K562 (cell line): Measurements from ENCODE around the gene ST6GALNAC3. TPM values are rescaled to one million over a fixed set of nuclear protein-coding genes. Genes with fewer than 3 reads are reported as not detected.
"Not testable (repeated sequence)": the region's sequence is repeated elsewhere in the genome, so short reads cannot be mapped to it uniquely, and the experiment has no call there.

ENCODE experiments used
- ATAC-seq: fragments of 200-7000 bp; cut with Tn5 transposase; 3 replicates; pipeline ENCODE4 v1.9.1; 2020; ENCODE audit warnings: moderate library complexity
- BruUV-seq: library from RNA; stranded (reverse); fragments of 400-500 nt; replicated peaks from 2 replicates; lab custom pipeline; 2021; lab: Mats Ljungman, UMichigan
- CTCF ChIA-PET: fragments of 300-600 bp; formaldehyde crosslinking; extraction: SDS; loops from one replicate; lab custom pipeline; 2021; ENCODE audit warnings: low intra/inter-chr PET ratio; lab: Yijun Ruan, JAX
- POLR2A ChIA-PET: fragments of 300-600, 350-650 bp; sonication (Branson Sonifier 250); formaldehyde crosslinking; extraction: SDS; loops from one replicate; lab custom pipeline; 2021; ENCODE audit warnings: antibody characterized with exemption, inconsistent platforms; lab: Yijun Ruan, JAX
- DNase-seq, 4 experiments: peaks; one replicate each; pipeline versions ENCODE4 v3.0.0 to v3.0.0-alpha.2; 2011 to 2018; ENCODE audit warnings: low spot score in 3 of 4, mixed read lengths in 3 of 4; ENCODE audit errors: extremely low read depth in 1 of 4
- FAIRE-seq: peaks from 2 replicates; lab custom pipeline; 2011; peaks lifted over from hg19 to GRCh38; lab: Jason Lieb, UNC
- H2AFZ ChIP-seq: 2 replicates; pipeline ENCODE4 v1.6.0; 2011; ENCODE audit warnings: low read depth, low read length, control low read depth, inconsistent platforms
- H3K27ac ChIP-seq: fragments of 200-600 bp; 3 replicates; pipeline ENCODE4 v1.8.0; 2011; ENCODE audit warnings: low read depth, mild to moderate bottlenecking, control low read depth, inconsistent platforms, low read length, moderate library complexity, mixed read lengths; ENCODE audit errors: extremely low read depth
- H3K27me3 ChIP-seq, 2 experiments: fragments of 300-600 bp in 1 of 2; 2 replicates in 1 of 2; 3 replicates in 1 of 2; pipeline versions ENCODE4 v1.6.0 to v1.8.0; 2011; ENCODE audit warnings: inconsistent platforms in 2 of 2, low read length in 2 of 2, mild to moderate bottlenecking in 1 of 2, mixed read lengths in 1 of 2, moderate library complexity in 1 of 2; ENCODE audit not compliant: control insufficient read depth in 2 of 2, insufficient read depth in 2 of 2
- H3K36me3 ChIP-seq: fragments of 300-600 bp; 3 replicates; pipeline ENCODE4 v1.8.0; 2011; ENCODE audit warnings: mild to moderate bottlenecking, low read length, inconsistent platforms; ENCODE audit not compliant: control insufficient read depth, insufficient read depth
- H3K4me1 ChIP-seq, 2 experiments: fragments of 200-600 bp in 1 of 2; replicated peaks in 1 of 2; 2 replicates in 1 of 2; 3 replicates in 1 of 2; pipeline versions ENCODE4 v1.5.1 to v1.8.0; 2011; ENCODE audit warnings: inconsistent platforms in 2 of 2, low read length in 2 of 2, mild to moderate bottlenecking in 1 of 2, mixed read lengths in 1 of 2, moderate library complexity in 1 of 2; ENCODE audit not compliant: control insufficient read depth in 2 of 2, insufficient read depth in 2 of 2
- H3K4me2 ChIP-seq: 2 replicates; pipeline ENCODE4 v1.6.1; 2011; ENCODE audit warnings: low read length, control low read depth, inconsistent platforms, mixed read lengths; ENCODE audit not compliant: insufficient read depth
- H3K4me3 ChIP-seq: fragments of 200-600 bp; sonication (generic), shearing (Covaris generic); 2 replicates; pipeline ENCODE4 v1.5.1; 2016; ENCODE audit warnings: control low read depth, inconsistent platforms
- H3K79me2 ChIP-seq: fragments of 200-600 bp; 3 replicates; pipeline ENCODE4 v1.8.0; 2011; ENCODE audit warnings: low read length, inconsistent platforms; ENCODE audit not compliant: control insufficient read depth, insufficient read depth
- H3K9ac ChIP-seq, 2 experiments: 2 replicates each; pipeline versions ENCODE4 v1.6.0 to v1.6.1; 2011; ENCODE audit warnings: low read depth in 2 of 2, low read length in 2 of 2, control low read depth in 1 of 2, inconsistent platforms in 1 of 2, mild to moderate bottlenecking in 1 of 2, mixed read lengths in 1 of 2; ENCODE audit not compliant: insufficient read depth in 1 of 2
- H3K9me1 ChIP-seq: one replicate; pipeline ENCODE4 v1.6.0; 2011; ENCODE audit warnings: inconsistent platforms, mild to moderate bottlenecking, low read length, moderate library complexity; ENCODE audit not compliant: control insufficient read depth, insufficient read depth
- H3K9me3 ChIP-seq: replicated peaks from 2 replicates; pipeline ENCODE4 v1.5.1; 2011; ENCODE audit warnings: low read depth, low read length, inconsistent platforms; ENCODE audit not compliant: control insufficient read depth, insufficient read depth
- H4K20me1 ChIP-seq: replicated peaks from 2 replicates; pipeline ENCODE4 v1.6.1; 2011; ENCODE audit warnings: low read length, inconsistent platforms, mixed read lengths; ENCODE audit not compliant: control insufficient read depth, insufficient read depth
- ETS1 ChIP-seq: conservative IDR thresholded peaks from 2 replicates; pipeline ENCODE4 v1.6.1; 2011; ENCODE audit warnings: low read depth, mild to moderate bottlenecking, low read length; ENCODE audit not compliant: control insufficient read depth
- NFIC ChIP-seq: fragments of 450-650 bp; IDR thresholded peaks from 2 replicates; pipeline ENCODE4 v1.6.1; 2017; ENCODE audit warnings: mild to moderate bottlenecking, inconsistent platforms
- RBM15 ChIP-seq: fragments of 200-400 bp; formaldehyde crosslinking; IDR thresholded peaks from 2 replicates; pipeline ENCODE4 v1.6.1; 2018; ENCODE audit warnings: mild to moderate bottlenecking, low read length, moderate library complexity; ENCODE audit not compliant: insufficient read depth
- SMARCC2 ChIP-seq: fragments of 450-650 bp; IDR thresholded peaks from 2 replicates; pipeline ENCODE4 v1.6.1; 2017; ENCODE audit warnings: antibody characterized with exemption, moderate library complexity, mild to moderate bottlenecking, low read depth
- ZBTB2 ChIP-seq: fragments of 450-650 bp; IDR thresholded peaks from 2 replicates; pipeline ENCODE4 v1.6.1; 2016; ENCODE audit warnings: antibody characterized with exemption
- ZBTB43 ChIP-seq: sonication (generic); formaldehyde crosslinking; IDR thresholded peaks from 2 replicates; pipeline ENCODE4 v1.8.0; 2023; ENCODE audit warnings: mild to moderate bottlenecking, missing genetic modification reagents
- ZNF134 ChIP-seq: fragments of 250-450 bp; sonication (Bioruptor Pico); conservative IDR thresholded peaks from 2 replicates; pipeline ENCODE4 v1.4.0; 2020
- ZSCAN32 ChIP-seq: fragments of 450-650 bp; formaldehyde crosslinking; IDR thresholded peaks from 2 replicates; pipeline ENCODE4 v1.4.0; 2020; ENCODE audit warnings: mild to moderate bottlenecking, moderate library complexity
- WGBS: fragments of 100-300 bp; shearing (Covaris generic); methylation state at CpG from one replicate; pipeline ENCODE4 v1.1.6; 2016; ENCODE audit warnings: low coverage, mixed read lengths; ENCODE audit not compliant: insufficient coverage; ENCODE audit errors: missing lambda C conversion rate; 5-methylcytosine and 5-hydroxymethylcytosine counted together
- in situ Hi-C: fragments of 300-500 bp; cut with MboI; formaldehyde crosslinking; loops from 4 replicates; pipeline ENCODE4 v1.15.0; 2018; ENCODE audit warnings: inconsistent platforms, mixed read lengths
- intact Hi-C: fragments of 100-400 bp; cut with micrococcal nuclease; formaldehyde crosslinking; loops from 2 replicates; pipeline ENCODE4 v1.14.2; 2022
- polyA plus RNA-seq, 8 experiments: library from polyadenylated mRNA; depleted of rRNA in 4 of 8; stranded (reverse) in 5 of 8; unstranded in 3 of 8; fragments of >200 nt; fragmentation: Nextera tagmentation in 2 of 8; fragmentation: Illumina TruSeq in 1 of 8; extraction: Ambion mirVana in 2 of 8; extraction: Trizol in 1 of 8; gene quantifications; 2 replicates each; pipeline versions ENCODE4 v1.2.1 to v1.2.3, GENCODE V29; 2011 to 2014; ENCODE audit warnings: inconsistent platforms in 1 of 8, missing spikeins in 1 of 8
- total RNA-seq, 7 experiments: library from RNA; depleted of rRNA in 6 of 7; stranded (reverse); fragments of >200 nt in 6 of 7; fragmentation: Illumina TruSeq in 2 of 7; extraction: Trizol in 2 of 7; gene quantifications; 2 replicates each; pipeline versions ENCODE4 v1.2.1 to v1.2.3, GENCODE V29; 2011 to 2021; ENCODE audit warnings: low replicate concordance in 1 of 7

ST6GALNAC3 gene
- total and polyA plus RNA-seq, 9 of the 15 experiments (the other 6 are each of a cell fraction or from before 2014, with no cell fraction given) = 0.04 to 0.29 (median 0.18) TPM; not detected in 6

GRCh38 chr1:76110666-76111065 is 36.1 kb downstream of the ST6GALNAC3 start:
- Histone ChIP-seq H3K27me3 (no peaks in the 10 kb centered on the region), H2AFZ (no peak overlapping the region), H3K9me3 (no peaks in the 10 kb centered on the region), H3K4me1 (no peaks in the 10 kb centered on the region), H3K4me3 (no peak overlapping the region), H3K27ac (no peak overlapping the region), H3K36me3 (no peaks in the 10 kb centered on the region), H4K20me1 (no peaks in the 10 kb centered on the region), H3K9me1 (no peaks in the 10 kb centered on the region), H3K4me2 (no peak overlapping the region), H3K9ac (no peak overlapping the region), H3K79me2 (no peaks in the 10 kb centered on the region)
- CTCF ChIA-PET = no interaction called here
- FAIRE-seq (no peak), ATAC-seq (no peak), DNase-seq (no peak)
- TF ChIP-seq RBM15 (no peak), ZBTB43 (CRISPR knock-in tag) (no peak), ZSCAN32 (no peak), ZNF134 (CRISPR knock-in tag) (no peak), SMARCC2 (no peak), NFIC (no peak), ZBTB2 (no peak), ETS1 (no peak)
- 0% methylated on average over 1 of the region's 1 CpG for WGBS
- POLR2A ChIA-PET = no interaction called here
- no TSS peak for BruUV-seq
- in situ Hi-C loops (no loop called here), intact Hi-C loops (no loop called here)

GRCh38 chr1:76112321-76112720 is 37.8 kb downstream of the ST6GALNAC3 start:
- CTCF ChIA-PET, H3K4me1 ChIP-seq, ATAC-seq, H3K79me2 ChIP-seq, FAIRE-seq, H3K27me3 ChIP-seq, H3K9me3 ChIP-seq, H3K9ac ChIP-seq, H2AFZ ChIP-seq, H4K20me1 ChIP-seq, H3K9me1 ChIP-seq, POLR2A ChIA-PET, H3K27ac ChIP-seq, in situ Hi-C loops, H3K4me2 ChIP-seq, intact Hi-C loops, BruUV-seq, H3K4me3 ChIP-seq, H3K36me3 ChIP-seq, DNase-seq: not testable (repeated sequence)
- no CpG with 5 or more reads among the region's 35 CpGs for WGBS
